UCSD-AML1 (cell line): ENCODE data around the gene LMNTD2.

ENCODE experiments used
- DNase-seq: peaks from one replicate; lab custom pipeline; 2025; ENCODE audit not compliant: unreplicated experiment; lab: John Stamatoyannopoulos, UW

LMNTD2 gene

DNA sequence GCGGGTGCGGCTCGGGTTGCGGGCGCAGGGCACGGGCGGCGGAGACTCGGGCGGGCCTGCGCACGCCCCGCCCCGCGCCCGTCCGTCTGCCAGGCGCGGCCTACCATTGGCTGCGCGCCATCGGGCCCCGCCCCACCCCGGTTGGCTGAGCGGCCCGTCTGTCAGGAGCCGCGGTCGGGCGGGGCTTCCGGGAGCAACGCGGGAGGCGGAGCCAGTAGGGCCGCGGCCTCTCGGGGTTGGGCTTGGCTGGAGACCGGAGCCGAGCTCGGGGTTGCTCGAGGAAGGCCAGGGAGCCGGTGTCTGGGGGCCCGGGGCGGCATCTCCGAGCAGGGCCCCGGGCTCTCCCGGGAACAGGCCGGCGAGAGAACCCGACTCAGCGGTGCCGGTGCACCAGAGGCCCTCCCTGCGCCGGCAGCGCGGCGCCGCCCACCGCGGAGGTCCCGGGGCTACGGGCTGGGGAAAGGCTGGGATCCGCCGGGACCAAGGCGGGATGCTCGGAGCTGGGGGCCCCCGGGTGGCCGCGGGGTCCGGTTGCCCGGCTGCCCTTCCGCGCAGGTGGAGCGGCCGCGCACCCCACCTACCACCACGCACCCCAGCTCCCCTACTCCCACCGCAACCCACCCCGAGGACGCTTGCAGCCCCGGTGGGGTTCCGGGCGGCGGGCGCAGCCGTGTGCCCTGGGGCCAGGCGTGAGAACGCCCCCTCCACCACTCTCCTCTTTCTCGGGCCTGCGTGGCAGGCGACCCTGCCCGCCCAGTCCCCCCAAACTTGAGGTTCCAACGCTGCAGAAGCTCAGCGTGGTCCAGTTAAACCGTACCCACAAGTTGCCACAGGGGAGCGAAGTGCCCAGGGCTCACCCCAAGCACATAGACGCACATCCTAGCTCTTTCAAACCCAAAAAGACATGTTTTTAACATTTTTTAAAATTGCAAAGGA lies 24.8 kb downstream of the LMNTD2 start, which contains the start of gene HRAS:
Gene HRAS (minus strand): TSS at position 58 of the 936 bp plus-strand sequence.
- DNase-seq = peak; percentile 97

DNA sequence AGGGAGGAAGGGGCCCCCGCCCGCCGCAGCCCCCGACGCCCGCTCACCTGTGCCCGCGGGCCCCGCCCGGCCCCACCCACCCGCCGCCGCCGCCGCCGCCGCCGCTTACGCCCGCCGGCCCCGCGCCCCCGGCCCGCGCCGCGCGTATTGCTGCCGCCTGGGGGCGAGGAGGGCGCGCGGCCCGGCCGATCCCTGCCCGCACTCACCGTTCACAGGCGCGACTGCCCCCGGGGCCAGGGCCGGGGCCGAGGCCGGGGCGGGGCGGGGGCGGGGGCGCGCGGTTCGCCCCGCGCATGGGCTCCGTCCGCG lies 25.4 kb downstream of the LMNTD2 start:
- DNase-seq = no peak

DNA sequence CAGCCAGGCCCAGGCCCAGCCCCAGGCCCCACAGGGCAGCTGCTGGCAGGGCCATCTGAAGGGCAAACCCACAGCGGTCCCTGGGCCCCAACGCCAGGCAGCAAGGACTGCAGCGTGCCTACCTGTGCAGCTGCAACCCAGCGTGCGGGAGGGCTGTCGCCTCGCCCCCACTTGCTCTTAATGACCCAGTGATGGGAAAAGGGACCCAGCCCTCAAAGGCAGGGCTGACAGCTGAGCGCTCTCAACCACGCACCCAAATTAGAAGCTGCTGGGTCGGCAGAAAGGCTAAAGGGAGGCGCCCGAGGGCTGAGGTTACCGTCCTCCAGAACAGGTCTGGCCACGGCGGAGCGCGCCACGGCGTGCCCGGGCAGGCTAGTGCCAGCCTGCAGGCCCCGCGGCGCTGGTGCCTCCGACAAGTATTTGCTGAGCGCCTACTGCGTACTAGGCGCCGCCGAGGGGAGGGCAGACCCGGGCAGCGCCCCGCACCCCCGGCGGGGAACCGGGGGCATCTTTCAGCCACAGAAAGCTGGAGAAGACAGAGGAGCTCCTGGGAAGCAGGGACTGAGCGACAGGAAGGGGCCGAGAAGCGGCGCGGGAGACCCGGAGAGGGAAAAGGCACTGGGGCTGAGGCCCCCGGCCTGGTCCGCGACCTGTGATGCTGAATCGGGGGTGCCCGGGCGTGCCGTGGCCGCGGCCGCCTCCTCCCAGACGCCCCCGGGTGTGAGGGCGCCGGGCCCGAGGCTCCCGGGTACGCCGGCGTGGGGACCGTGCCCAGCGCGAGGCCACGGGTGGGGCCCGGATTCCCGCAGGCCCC lies 25.9 kb downstream of the LMNTD2 start:
- no peak for DNase-seq

DNA sequence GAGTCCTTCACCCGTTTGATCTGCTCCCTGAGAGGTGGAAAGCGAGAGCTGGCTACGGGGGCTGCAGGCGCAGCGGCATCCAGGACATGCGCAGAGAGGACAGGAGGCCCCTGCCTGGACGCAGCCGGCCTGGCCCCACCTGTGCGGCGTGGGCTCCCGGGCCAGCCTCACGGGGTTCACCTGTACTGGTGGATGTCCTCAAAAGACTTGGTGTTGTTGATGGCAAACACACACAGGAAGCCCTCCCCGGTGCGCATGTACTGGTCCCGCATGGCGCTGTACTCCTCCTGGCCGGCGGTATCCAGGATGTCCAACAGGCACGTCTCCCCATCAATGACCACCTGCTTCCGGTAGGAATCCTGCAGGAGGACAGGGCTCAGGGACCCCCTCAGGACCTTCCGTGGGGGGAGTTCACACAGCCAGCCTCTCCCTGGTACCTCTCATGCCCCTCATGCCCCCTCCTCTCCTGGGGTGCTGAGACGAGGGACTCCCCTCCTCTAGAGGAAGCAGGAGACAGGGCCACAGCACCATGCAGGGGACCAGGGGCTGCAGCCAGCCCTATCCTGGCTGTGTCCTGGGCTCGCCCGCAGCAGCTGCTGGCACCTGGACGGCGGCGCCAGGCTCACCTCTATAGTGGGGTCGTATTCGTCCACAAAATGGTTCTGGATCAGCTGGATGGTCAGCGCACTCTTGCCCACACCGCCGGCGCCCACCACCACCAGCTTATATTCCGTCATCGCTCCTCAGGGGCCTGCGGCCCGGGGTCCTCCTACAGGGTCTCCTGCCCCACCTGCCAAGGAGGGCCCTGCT lies 26.7 kb downstream of the LMNTD2 start:
- no peak for DNase-seq

- no peak for DNase-seq
Observed at GRCh38 chr11:532986-533585, 27.5 kb downstream of the LMNTD2 start.

- DNase-seq = no peak
Observed at GRCh38 chr11:532527-532985, 28.0 kb downstream of the LMNTD2 start.

DNA sequence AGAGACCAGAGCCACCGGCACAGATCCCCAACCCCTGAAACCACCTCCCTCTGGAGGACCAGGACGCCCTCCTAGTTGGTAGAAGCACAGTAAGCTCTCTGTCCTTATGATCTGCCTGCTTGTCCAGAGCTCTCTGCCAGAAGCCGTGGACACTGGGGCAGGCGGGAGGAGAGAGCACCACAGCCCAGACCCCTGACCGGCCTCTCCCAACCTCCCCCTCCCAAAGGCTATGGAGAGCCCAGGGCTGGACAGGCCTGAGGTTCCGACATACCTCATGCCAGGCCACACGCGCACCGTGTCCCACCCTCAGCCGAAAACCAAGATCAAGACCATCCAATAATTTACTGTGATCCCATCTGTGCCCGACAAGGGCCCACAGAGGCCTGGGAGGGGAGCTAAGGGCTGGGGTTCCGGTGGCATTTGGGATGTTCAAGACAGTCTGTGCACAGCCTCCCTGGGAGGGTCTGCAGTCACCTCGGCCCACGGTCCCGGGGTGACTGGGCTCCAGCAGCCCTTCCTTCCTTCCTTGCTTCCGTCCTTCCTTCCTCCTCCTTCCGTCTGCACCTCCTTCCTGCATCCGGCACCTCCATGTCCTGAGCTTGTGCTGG lies 28.5 kb downstream of the LMNTD2 start:
- no peak for DNase-seq

DNA sequence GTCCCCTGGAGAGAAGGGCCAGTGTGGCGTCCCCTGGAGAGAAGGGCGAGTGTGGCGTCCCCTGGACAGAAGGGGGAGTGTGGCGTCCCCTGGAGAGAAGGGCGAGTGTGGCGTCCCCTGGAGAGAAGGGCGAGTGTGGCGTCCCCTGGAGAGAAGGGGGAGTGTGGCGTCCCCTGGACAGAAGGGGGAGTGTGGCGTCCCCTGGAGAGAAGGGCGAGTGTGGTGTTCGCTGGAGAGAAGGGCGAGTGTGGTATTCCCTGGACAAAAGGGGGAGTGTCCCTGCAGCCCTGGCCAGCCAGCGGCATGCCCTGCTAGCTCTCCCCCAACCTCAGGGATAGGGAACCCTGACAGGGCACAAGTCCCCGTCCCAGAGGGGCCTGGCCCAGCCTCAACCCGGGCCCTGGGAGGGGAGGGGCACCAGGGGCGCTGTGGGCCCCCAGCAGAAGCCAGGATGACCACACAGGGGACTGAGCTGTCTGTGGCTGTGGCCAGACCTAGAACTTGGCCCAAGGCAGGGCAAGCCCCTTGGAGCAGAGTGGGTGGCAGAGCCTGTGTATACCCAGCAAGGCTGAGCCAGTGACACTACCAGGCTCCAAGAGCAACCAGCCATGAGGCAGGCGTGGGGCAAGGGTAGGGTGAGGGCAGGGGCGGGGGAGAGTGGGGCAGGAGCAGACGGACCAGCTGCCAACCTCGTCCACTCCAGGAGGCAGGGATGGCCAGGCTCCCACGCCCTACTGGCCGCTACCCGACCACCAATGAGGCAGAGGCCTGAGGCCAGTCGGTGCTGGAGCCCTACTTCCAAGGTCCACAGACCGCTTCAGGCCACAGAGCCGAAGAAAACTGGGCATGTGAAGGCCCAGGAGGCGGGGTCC lies 29.3 kb downstream of the LMNTD2 start:
- DNase-seq = no peak

DNA sequence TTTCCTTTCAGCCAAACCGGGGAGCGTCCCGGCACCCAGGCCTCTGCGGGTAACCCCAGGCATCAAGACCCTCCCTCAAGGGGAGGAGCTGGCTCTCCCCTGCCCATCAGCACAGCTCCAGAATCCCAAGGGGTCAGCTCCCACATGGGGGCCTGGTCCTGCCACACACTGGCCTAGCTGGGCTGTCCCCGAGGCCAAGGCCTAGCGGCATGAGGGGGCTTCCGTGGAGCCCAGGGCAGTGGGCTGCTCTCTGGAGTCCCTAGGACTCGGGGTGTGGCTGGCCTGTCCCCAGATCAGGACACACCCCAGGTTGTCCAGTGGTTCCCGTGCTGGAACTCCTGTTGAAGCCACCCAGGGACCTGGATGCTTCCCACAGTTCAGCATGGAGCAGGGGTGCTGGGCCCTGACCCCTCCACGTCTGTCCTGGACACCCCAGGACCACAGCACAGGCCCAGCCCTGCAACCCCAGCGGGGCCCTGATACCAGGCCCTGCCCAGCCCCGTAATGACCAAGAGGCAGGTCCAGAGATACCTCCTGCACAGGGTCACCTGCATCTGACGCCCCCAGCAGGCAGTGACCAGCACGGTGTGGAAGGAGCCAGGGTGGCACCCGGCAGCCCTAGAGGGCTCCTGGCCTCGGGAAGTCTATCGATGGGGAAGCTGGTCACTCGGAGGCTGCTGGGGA lies 30.7 kb downstream of the LMNTD2 start:
- no peak for DNase-seq

DNA sequence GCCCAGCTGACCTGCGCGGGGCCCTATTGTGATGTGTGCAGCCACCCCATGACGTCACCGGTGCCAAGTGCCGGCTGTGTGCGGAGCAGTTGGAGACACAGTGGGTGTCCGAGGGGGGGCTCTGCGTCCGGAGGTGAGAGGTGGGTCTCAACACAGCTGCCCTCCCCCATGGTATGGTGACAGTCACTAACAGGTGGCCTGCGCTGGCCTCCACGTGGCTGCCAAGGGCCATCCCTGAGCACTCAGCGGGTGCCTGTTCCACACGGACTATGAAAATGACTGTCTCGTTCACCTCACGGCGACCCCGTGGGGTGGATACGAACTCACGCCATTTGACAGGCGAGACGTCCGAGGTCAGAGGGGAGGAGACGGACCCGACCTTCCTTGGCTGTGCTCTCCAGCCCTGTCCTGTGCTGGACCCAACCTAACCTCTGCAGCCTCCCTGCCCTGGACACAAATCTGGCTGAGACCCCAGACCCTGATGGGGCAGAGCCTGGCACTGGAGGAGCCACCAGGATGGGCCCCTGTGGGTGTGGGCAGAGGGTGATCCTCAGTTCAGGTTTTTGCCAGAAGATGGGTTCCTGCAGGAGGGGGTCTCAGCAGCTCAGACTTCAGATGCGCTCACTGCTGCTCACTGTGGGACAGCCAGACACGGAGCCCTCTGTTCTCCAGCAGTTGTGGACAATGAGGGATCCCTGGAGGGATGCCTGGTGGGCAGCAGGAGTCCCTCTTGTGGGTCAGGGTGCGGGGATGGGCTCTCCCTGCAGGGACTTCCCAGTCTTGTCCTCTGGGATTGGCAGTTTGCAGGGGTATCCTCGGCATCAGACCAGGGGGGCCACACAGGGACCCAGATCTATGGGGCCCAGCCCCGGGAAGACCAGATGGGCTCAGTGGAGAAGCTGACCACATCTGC lies 31.5 kb downstream of the LMNTD2 start:
- no peak for DNase-seq

GRCh38 chr11:528166-528814 lies 32.2 kb downstream of the LMNTD2 start:
- DNase-seq = no peak

- DNase-seq = no peak
Observed at GRCh38 chr11:526192-526591, 34.3 kb downstream of the LMNTD2 start.

DNA sequence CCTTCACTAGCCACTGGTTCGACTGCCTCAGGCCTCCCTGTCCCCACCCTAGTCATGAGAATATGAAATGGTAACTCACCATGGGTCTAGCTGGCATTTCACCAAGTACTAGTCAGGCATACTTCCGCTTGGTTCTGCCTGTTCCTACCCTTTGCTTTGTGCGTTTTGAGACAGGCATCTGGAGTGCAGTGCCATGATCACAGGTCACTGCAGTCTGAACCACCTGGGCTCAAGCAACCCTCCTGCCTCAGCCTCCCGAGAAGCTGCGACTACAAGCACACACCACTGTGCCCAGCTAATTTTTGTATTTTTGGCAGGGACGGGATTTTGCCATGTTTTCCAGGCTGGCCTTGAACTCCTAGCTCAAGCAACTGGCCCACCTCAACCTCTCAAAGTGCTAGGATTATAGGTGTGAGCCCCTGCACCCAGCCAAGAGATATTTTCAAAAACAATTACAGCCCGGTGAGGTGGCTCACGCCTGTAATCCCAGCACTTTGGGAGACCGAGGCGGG lies 39.3 kb downstream of the LMNTD2 start:
- no peak for DNase-seq

DNA sequence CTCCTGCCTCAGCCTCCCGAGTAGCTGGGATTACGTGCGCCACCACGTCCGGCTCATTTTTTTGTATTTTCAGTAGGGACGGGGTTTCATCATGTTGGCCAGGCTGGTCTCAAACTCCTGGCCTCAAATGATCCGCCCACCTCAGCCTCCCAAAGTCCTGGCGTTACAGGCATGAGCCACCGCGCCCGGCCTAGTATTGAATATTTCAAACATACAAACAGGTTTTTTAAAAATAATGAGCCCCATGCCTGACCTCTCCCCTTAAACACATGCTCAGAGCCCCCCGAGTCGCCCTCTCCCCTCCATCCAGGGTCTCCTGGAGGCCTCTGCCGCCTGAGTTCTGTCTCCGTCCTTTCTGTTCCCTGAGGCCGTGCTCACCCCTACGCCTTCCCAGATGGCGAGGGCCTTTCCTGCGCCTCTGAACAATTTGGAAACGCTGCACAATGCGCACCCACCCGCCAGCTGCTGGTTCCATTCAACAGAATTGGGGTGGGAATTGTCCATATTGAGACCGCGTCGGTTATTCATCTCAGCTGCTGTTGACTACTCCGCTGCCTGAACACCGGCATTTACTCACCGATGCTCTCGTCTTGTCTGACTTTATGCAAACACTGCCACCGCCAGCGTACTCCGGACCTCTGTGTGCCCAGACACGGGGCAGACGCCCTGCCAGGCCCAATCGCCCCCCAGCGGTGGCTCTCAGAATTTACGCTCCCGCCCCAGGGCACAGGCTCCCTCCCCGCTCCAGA lies 39.9 kb downstream of the LMNTD2 start:
- DNase-seq = no peak

DNA sequence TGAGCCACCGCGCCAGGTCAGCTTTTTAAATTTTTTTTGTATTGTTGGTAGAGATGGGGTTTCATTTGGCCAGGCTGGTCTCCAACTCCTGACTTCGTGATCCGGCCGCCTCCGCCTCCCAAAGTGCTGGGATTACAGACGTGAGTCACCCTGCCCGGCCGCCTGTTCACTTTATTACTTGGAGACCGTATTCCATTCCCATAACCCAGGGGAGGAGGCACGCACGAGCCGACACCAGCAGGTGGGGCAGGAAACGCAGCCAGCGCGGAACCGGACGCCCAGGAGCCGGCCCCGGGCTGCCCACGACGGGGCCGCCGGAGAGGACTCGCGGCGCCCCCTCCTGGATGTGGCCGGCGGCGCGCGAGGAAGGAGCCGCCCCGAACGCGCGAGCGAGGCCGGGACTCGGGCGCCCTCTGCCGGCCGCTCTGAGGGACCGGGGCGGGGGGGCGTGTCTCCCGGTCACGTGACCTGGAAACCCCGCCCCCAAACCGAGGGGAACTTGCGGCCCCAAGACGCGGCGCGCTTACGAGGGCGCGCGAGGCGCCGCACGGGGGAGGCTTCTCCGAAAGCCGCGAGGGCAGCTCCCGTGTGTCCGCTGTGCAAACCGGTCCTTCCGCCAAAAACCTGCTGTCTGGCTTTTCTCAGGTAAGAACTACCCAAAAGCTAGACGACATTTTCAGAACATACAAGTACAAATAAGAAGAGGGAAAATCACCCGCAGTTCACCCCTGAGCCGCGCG lies 41.9 kb downstream of the LMNTD2 start:
- DNase-seq = no peak
